GM12878 (cell line): ENCODE results near the gene PPP1R36.

ENCODE experiments used
- CHD2 ChIP-seq: IDR thresholded peaks from 2 replicates; pipeline ENCODE4 v1.6.1; 2011; ENCODE audit warnings: low read depth, low read length, improper control_type of control experiment, borderline replicate concordance
- NFYB ChIP-seq: IDR thresholded peaks from 2 replicates; pipeline ENCODE4 v1.6.1; 2011; ENCODE audit warnings: low read depth, mild to moderate bottlenecking, low read length, improper control_type of control experiment, moderate library complexity; ENCODE audit not compliant: insufficient read depth
- POLR2A ChIP-seq: IDR thresholded peaks from 2 replicates; pipeline ENCODE4 v1.6.1; 2011; ENCODE audit warnings: low read depth, mild to moderate bottlenecking, low read length
- YY1 ChIP-seq: IDR thresholded peaks from 2 replicates; pipeline ENCODE4 v1.6.1; 2011; ENCODE audit warnings: low read depth, mild to moderate bottlenecking, low read length
- TF ChIP-seq, protein P1 (sequence below): IDR thresholded peaks from 2 replicates; pipeline ENCODE4 v1.6.1; 2011; ENCODE audit warnings: mild to moderate bottlenecking, low read depth, low read length, moderate library complexity; ENCODE audit not compliant: insufficient replicate concordance
- TF ChIP-seq, protein P2 (sequence below): fragments of 450-650 bp; IDR thresholded peaks from 2 replicates; pipeline ENCODE4 v1.6.1; 2017; ENCODE audit warnings: mild to moderate bottlenecking, low read depth, inconsistent platforms; ENCODE audit not compliant: poor library complexity, severe bottlenecking
- TF ChIP-seq, protein P3 (sequence below), 3 experiments: IDR thresholded peaks in 2 of 3; conservative IDR thresholded peaks in 1 of 3; 2 replicates each; pipeline ENCODE4 v1.5.1; 2011; ENCODE audit warnings: low read depth in 3 of 3, low read length in 3 of 3, mild to moderate bottlenecking in 3 of 3, control low read depth in 2 of 3, moderate library complexity in 2 of 3, inconsistent platforms in 1 of 3, mixed read lengths in 1 of 3; ENCODE audit not compliant: control insufficient read depth in 2 of 3, insufficient read depth in 1 of 3; ENCODE audit errors: extremely low read depth in 1 of 3

DNA sequence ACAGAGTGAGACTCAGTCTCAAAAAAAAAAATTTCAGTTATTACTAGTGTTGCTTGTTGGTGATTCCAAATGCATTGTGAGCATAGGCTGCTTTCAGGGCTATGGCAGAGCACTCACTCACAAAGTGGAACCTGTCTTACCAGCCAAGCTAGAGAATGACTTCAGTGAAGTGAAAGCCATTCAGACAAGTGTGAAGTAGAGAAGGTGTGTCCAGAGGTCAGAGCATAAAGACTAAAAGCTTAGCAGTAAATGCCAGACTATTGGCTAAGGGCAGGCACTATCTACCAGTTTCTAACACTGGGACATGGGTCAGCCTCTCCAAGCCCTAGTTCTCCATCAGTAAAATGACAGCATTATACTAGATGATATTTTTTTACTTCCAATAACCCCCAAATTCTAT, 12.7 kb downstream of the PPP1R36 start:
- TF ChIP-seq, protein P1, sequence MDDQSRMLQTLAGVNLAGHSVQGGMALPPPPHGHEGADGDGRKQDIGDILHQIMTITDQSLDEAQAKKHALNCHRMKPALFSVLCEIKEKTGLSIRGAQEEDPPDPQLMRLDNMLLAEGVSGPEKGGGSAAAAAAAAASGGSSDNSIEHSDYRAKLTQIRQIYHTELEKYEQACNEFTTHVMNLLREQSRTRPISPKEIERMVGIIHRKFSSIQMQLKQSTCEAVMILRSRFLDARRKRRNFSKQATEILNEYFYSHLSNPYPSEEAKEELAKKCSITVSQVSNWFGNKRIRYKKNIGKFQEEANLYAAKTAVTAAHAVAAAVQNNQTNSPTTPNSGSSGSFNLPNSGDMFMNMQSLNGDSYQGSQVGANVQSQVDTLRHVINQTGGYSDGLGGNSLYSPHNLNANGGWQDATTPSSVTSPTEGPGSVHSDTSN = no peak
- no peak for TF ChIP-seq POLR2A
- TF ChIP-seq, protein P2, sequence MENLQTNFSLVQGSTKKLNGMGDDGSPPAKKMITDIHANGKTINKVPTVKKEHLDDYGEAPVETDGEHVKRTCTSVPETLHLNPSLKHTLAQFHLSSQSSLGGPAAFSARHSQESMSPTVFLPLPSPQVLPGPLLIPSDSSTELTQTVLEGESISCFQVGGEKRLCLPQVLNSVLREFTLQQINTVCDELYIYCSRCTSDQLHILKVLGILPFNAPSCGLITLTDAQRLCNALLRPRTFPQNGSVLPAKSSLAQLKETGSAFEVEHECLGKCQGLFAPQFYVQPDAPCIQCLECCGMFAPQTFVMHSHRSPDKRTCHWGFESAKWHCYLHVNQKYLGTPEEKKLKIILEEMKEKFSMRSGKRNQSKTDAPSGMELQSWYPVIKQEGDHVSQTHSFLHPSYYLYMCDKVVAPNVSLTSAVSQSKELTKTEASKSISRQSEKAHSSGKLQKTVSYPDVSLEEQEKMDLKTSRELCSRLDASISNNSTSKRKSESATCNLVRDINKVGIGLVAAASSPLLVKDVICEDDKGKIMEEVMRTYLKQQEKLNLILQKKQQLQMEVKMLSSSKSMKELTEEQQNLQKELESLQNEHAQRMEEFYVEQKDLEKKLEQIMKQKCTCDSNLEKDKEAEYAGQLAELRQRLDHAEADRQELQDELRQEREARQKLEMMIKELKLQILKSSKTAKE = no peak
- no peak for TF ChIP-seq CHD2
- TF ChIP-seq YY1 = no peak
- no peak for TF ChIP-seq NFYB
- TF ChIP-seq, protein P3, sequence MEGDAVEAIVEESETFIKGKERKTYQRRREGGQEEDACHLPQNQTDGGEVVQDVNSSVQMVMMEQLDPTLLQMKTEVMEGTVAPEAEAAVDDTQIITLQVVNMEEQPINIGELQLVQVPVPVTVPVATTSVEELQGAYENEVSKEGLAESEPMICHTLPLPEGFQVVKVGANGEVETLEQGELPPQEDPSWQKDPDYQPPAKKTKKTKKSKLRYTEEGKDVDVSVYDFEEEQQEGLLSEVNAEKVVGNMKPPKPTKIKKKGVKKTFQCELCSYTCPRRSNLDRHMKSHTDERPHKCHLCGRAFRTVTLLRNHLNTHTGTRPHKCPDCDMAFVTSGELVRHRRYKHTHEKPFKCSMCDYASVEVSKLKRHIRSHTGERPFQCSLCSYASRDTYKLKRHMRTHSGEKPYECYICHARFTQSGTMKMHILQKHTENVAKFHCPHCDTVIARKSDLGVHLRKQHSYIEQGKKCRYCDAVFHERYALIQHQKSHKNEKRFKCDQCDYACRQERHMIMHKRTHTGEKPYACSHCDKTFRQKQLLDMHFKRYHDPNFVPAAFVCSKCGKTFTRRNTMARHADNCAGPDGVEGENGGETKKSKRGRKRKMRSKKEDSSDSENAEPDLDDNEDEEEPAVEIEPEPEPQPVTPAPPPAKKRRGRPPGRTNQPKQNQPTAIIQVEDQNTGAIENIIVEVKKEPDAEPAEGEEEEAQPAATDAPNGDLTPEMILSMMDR (IDR thresholded peaks at IDR 0.05 in 2 of 3, conservative IDR thresholded peaks at IDR 0.05 in 1 of 3; ENCODE audit: control insufficient read depth in 2 of 3, extremely low read depth in 1 of 3, insufficient read depth in 1 of 3, low read depth in 3 of 3, low read length in 3 of 3) = no peak
